Stomach (tissue), 9 donors: ENCODE measurements around the gene BSN. TPM values are rescaled to one million over a fixed set of nuclear protein-coding genes. Genes with fewer than 3 reads are reported as not detected.

ENCODE experiments used
- DNase-seq, 2 donors: peaks; one replicate each; pipeline versions ENCODE4 v3.0.0 to v3.0.0-alpha.2; 2013 to 2019
- H3K27ac ChIP-seq, 5 donors: fragments of 200-600 bp in 4 of 5; sonication (generic) in 4 of 5; one replicate each; pipeline ENCODE4 v1.5.1; 2013 to 2019; ENCODE audit warnings: mild to moderate bottlenecking in 1 of 5, moderate library complexity in 1 of 5
- H3K27me3 ChIP-seq, 3 donors: fragments of 200-600 bp; sonication (generic); one replicate each; pipeline ENCODE4 v1.5.1; 2017 to 2019; ENCODE audit warnings: mixed run types in 1 of 3
- H3K36me3 ChIP-seq, 4 donors: fragments of 200-600 bp; sonication (generic); 1 replicate in 3 of 4; 2 replicates in 1 of 4; pipeline ENCODE4 v1.5.1; 2016 to 2019
- H3K4me1 ChIP-seq, 4 donors: fragments of 200-600 bp; sonication (generic); one replicate each; pipeline ENCODE4 v1.5.1; 2016 to 2019
- H3K4me3 ChIP-seq, 4 donors: fragments of 200-600 bp; sonication (generic) in 3 of 4; one replicate each; pipeline ENCODE4 v1.5.1; 2016 to 2019; ENCODE audit warnings: mild to moderate bottlenecking in 1 of 4
- H3K9me3 ChIP-seq, 4 donors: fragments of 200-600 bp; sonication (generic); one replicate each; pipeline ENCODE4 v1.5.1; 2016 to 2019
- CTCF ChIP-seq, 7 experiments: fragments of 450-650 bp in 4 of 7; fragments of 200-600 bp in 3 of 7; sonication (generic) in 3 of 7; IDR thresholded peaks; one replicate each; pipeline ENCODE4 v1.5.1; 2016 to 2019; ENCODE audit warnings: antibody characterized with exemption in 7 of 7, control low read depth in 2 of 7, mild to moderate bottlenecking in 1 of 7
- EP300 ChIP-seq: sonication (generic); formaldehyde crosslinking; IDR thresholded peaks from one replicate; pipeline ENCODE4 v1.6.1; 2017; ENCODE audit warnings: antibody characterized with exemption
- POLR2A ChIP-seq, 4 donors: fragments of 450-650 bp; IDR thresholded peaks; one replicate each; pipeline ENCODE4 v1.6.1; 2016; ENCODE audit warnings: antibody characterized with exemption in 4 of 4, control low read depth in 2 of 4, mild to moderate bottlenecking in 1 of 4, moderate library complexity in 1 of 4
- POLR2AphosphoS5 ChIP-seq, 3 donors: sonication (generic); formaldehyde crosslinking; IDR thresholded peaks; one replicate each; pipeline ENCODE4 v1.6.1; 2016; ENCODE audit warnings: antibody characterized with exemption in 3 of 3
- WGBS, 5 donors: extraction: QIAGEN DNeasy Blood & Tissue Kit in 3 of 5; methylation state at CpG; one replicate each; pipeline versions ENCODE4 v1.1.5 to v1.1.7; 2013 to 2018; 5-methylcytosine and 5-hydroxymethylcytosine counted together
- intact Hi-C: fragments of 100-400 bp; cut with DNase I; formaldehyde crosslinking; loops from one replicate; pipeline ENCODE4 v1.15.1; 2023; ENCODE audit warnings: low total_unique reads
- polyA plus RNA-seq, 3 donors: library from polyadenylated mRNA; stranded (reverse); fragments of 200-250 nt; gene quantifications; one replicate each; pipeline ENCODE4 v1.2.3, GENCODE V29; 2013
- total RNA-seq, 5 donors: library from RNA; depleted of rRNA; stranded (reverse); fragments of >200 nt; gene quantifications; one replicate each; pipeline versions ENCODE4 v1.1.0 to v1.2.3, GENCODE V29; 2014 to 2016
- donor health status: healthy with polysubstance abuse.
- donor health status: Bipolar disorder and iron deficiency.
- donor health status: healthy.

BSN gene
- total and polyA plus RNA-seq, 8 donors, result 0.03 to 4.5 (median 0.77) TPM; not detected in 2

- Histone ChIP-seq H3K4me3 (no peak overlapping the region), H3K27ac (no peak overlapping the region), H3K9me3 (no peaks in the 10 kb centered on the region), H3K36me3 (peaks cover 21 to 49% (median 45%) of the 10 kb centered on the region in 4 donors), H3K27me3 (no peaks in the 10 kb centered on the region), H3K4me1 (peaks cover 9 to 22% (median 16%) of the 10 kb centered on the region in 4 donors)
- 80 to 98% (median 88%) methylated on average over 9 to 10 of the region's 10 CpGs for WGBS, 5 donors
- DNase-seq, result no peak
- intact Hi-C loops, result no loop called here
- TF ChIP-seq POLR2A (IDR thresholded peaks at IDR 0.05) (no peak), POLR2AphosphoS5 (IDR thresholded peaks at IDR 0.05) (no peak), CTCF (IDR thresholded peaks at IDR 0.05) (no peak), EP300 (no peak)
Observed at GRCh38 chr3:49531218-49531617, 23.1 kb upstream of the BSN start.

- WGBS, 5 donors, result 85 to 98% (median 94%) methylated on average over 14 to 16 of the region's 16 CpGs
- no peak for DNase-seq
- Histone ChIP-seq H3K4me1 (peaks cover 9 to 27% (median 16%) of the 10 kb centered on the region in 4 donors), H3K4me3 (no peak overlapping the region), H3K27ac (no peak overlapping the region), H3K27me3 (no peaks in the 10 kb centered on the region), H3K9me3 (no peaks in the 10 kb centered on the region), H3K36me3 (peaks cover 21 to 49% (median 45%) of the 10 kb centered on the region in 4 donors)
- intact Hi-C loops, result no loop called here
- no peak for TF ChIP-seq CTCF (IDR thresholded peaks at IDR 0.05)
- TF ChIP-seq POLR2AphosphoS5 (IDR thresholded peaks at IDR 0.05), result no peak
- TF ChIP-seq EP300, result no peak
- no peak for TF ChIP-seq POLR2A (IDR thresholded peaks at IDR 0.05)
Observed at GRCh38 chr3:49531715-49532114, 22.6 kb upstream of the BSN start.

GRCh38 chr3:49533031-49533430 lies 21.2 kb upstream of the BSN start:
- intact Hi-C loops, result no loop called here
- DNase-seq, result no peak
- no peaks in the 10 kb centered on the region for H3K9me3 ChIP-seq

GRCh38 chr3:49533786-49534519 lies 20.3 kb upstream of the BSN start:
- DNase-seq, result no peak
- 84 to 89% (median 85%) methylated on average over 9 of the region's 9 CpGs for WGBS, 5 donors
- H3K9me3 ChIP-seq, result no peaks in the 10 kb centered on the region
- H3K4me3 ChIP-seq, result no peak overlapping the region
- H3K27ac ChIP-seq, result peak overlapping the region in 4 of 5 donors; percentile 1 to 65 (median 50)
- peaks cover 21 to 49% (median 45%) of the 10 kb centered on the region in 4 donors for H3K36me3 ChIP-seq
- intact Hi-C loops, result no loop called here
- TF ChIP-seq POLR2A (IDR thresholded peaks at IDR 0.05) (no peak), CTCF (IDR thresholded peaks at IDR 0.05) (no peak), POLR2AphosphoS5 (IDR thresholded peaks at IDR 0.05) (no peak), EP300 (no peak)
- H3K4me1 ChIP-seq, result peaks cover 9 to 28% (median 16%) of the 10 kb centered on the region in 4 donors
- H3K27me3 ChIP-seq, result no peaks in the 10 kb centered on the region

More at GRCh38 chr3:49533031-49533430, 21.2 kb upstream of the BSN start:
- H3K27ac ChIP-seq, result no peak overlapping the region
- no peak overlapping the region for H3K4me3 ChIP-seq
- 89 to 95% (median 92%) methylated on average over 13 of the region's 13 CpGs for whole genome bisulfite sequencing, 5 donors
- TF ChIP-seq EP300 (no peak), POLR2AphosphoS5 (IDR thresholded peaks at IDR 0.05) (no peak), POLR2A (IDR thresholded peaks at IDR 0.05) (no peak), CTCF (IDR thresholded peaks at IDR 0.05) (no peak)
- peaks cover 9 to 28% (median 16%) of the 10 kb centered on the region in 4 donors for H3K4me1 ChIP-seq
- H3K36me3 ChIP-seq, result peaks cover 21 to 49% (median 45%) of the 10 kb centered on the region in 4 donors
- H3K27me3 ChIP-seq, result no peaks in the 10 kb centered on the region
